Liver (tissue), 3 donors: ENCODE results near the gene RHEB.

Experiments
- EGR1 ChIP-seq, 2 donors: IDR thresholded peaks; 2 replicates each; pipeline ENCODE4 v1.6.1; 2016 to 2018; ENCODE audit warnings: antibody characterized with exemption in 2 of 2, low read depth in 2 of 2
- FOXA2 ChIP-seq: IDR thresholded peaks from 2 replicates; pipeline ENCODE4 v1.6.1; 2016; ENCODE audit warnings: antibody characterized with exemption
- GABPA ChIP-seq, 2 donors: IDR thresholded peaks in 1 of 2; conservative IDR thresholded peaks in 1 of 2; 2 replicates each; pipeline ENCODE4 v1.6.1; 2016; ENCODE audit warnings: antibody characterized with exemption in 2 of 2, mild to moderate bottlenecking in 1 of 2, moderate library complexity in 1 of 2
- HNF4A ChIP-seq, 2 donors: conservative IDR thresholded peaks; 2 replicates each; pipeline ENCODE4 v1.6.1; 2016; ENCODE audit warnings: antibody characterized with exemption in 2 of 2, mild to moderate bottlenecking in 2 of 2
- NR2F2 ChIP-seq: IDR thresholded peaks from 2 replicates; pipeline ENCODE4 v1.6.1; 2016; ENCODE audit warnings: antibody characterized with exemption
- RAD21 ChIP-seq, 2 donors: IDR thresholded peaks; 2 replicates each; pipeline ENCODE4 v1.6.1; 2016; ENCODE audit warnings: antibody characterized with exemption in 2 of 2, mild to moderate bottlenecking in 2 of 2
- REST ChIP-seq: IDR thresholded peaks from 2 replicates; pipeline ENCODE4 v1.6.1; 2016; ENCODE audit warnings: antibody characterized with exemption, mild to moderate bottlenecking
- SP1 ChIP-seq: IDR thresholded peaks from 2 replicates; pipeline ENCODE4 v1.6.1; 2018; ENCODE audit warnings: antibody characterized with exemption, mild to moderate bottlenecking
- TAF1 ChIP-seq: conservative IDR thresholded peaks from 2 replicates; pipeline ENCODE4 v1.6.1; 2016; ENCODE audit warnings: antibody characterized with exemption, mild to moderate bottlenecking
- YY1 ChIP-seq: IDR thresholded peaks from 2 replicates; pipeline ENCODE4 v1.6.1; 2016; ENCODE audit warnings: antibody characterized with exemption, mild to moderate bottlenecking
- TF ChIP-seq, protein P1 (sequence below): fragments of 150-350 bp; IDR thresholded peaks from 2 replicates; pipeline ENCODE4 v1.5.1; 2017; ENCODE audit warnings: improper control_type of control experiment, low read depth, low read length; ENCODE audit not compliant: missing input control
- TF ChIP-seq, protein P2 (sequence below): IDR thresholded peaks from 2 replicates; pipeline ENCODE4 v1.6.1; 2016; ENCODE audit warnings: antibody characterized with exemption
- TF ChIP-seq, protein P3 (sequence below): IDR thresholded peaks from 2 replicates; pipeline ENCODE4 v1.6.1; 2016; ENCODE audit warnings: antibody characterized with exemption
- TF ChIP-seq, protein P4 (sequence below): IDR thresholded peaks from 2 replicates; pipeline ENCODE4 v1.6.1; 2016; ENCODE audit warnings: antibody characterized with exemption
- donor health status: healthy.
- donor health status: healthy.

GRCh38 chr7:151444632-151445031, 75.1 kb downstream of the RHEB start:
- no peak for TF ChIP-seq EGR1 (IDR thresholded peaks at IDR 0.05; ENCODE audit: low read depth in 2 of 2)
- TF ChIP-seq TAF1: no peak
- TF ChIP-seq, protein P1, sequence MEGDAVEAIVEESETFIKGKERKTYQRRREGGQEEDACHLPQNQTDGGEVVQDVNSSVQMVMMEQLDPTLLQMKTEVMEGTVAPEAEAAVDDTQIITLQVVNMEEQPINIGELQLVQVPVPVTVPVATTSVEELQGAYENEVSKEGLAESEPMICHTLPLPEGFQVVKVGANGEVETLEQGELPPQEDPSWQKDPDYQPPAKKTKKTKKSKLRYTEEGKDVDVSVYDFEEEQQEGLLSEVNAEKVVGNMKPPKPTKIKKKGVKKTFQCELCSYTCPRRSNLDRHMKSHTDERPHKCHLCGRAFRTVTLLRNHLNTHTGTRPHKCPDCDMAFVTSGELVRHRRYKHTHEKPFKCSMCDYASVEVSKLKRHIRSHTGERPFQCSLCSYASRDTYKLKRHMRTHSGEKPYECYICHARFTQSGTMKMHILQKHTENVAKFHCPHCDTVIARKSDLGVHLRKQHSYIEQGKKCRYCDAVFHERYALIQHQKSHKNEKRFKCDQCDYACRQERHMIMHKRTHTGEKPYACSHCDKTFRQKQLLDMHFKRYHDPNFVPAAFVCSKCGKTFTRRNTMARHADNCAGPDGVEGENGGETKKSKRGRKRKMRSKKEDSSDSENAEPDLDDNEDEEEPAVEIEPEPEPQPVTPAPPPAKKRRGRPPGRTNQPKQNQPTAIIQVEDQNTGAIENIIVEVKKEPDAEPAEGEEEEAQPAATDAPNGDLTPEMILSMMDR: no peak
- no peak for TF ChIP-seq YY1
- no peak for TF ChIP-seq SP1
- TF ChIP-seq, protein P2, sequence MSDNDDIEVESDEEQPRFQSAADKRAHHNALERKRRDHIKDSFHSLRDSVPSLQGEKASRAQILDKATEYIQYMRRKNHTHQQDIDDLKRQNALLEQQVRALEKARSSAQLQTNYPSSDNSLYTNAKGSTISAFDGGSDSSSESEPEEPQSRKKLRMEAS: no peak
- no peak for TF ChIP-seq NR2F2
- no peak for TF ChIP-seq HNF4A (conservative IDR thresholded peaks at IDR 0.05)
- no peak for TF ChIP-seq GABPA (IDR thresholded peaks at IDR 0.05 in 1 of 2, conservative IDR thresholded peaks at IDR 0.05 in 1 of 2)
- TF ChIP-seq, protein P3, sequence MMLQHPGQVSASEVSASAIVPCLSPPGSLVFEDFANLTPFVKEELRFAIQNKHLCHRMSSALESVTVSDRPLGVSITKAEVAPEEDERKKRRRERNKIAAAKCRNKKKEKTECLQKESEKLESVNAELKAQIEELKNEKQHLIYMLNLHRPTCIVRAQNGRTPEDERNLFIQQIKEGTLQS: no peak
- TF ChIP-seq REST: no peak
- no peak for TF ChIP-seq RAD21 (IDR thresholded peaks at IDR 0.05)
- TF ChIP-seq, protein P4, sequence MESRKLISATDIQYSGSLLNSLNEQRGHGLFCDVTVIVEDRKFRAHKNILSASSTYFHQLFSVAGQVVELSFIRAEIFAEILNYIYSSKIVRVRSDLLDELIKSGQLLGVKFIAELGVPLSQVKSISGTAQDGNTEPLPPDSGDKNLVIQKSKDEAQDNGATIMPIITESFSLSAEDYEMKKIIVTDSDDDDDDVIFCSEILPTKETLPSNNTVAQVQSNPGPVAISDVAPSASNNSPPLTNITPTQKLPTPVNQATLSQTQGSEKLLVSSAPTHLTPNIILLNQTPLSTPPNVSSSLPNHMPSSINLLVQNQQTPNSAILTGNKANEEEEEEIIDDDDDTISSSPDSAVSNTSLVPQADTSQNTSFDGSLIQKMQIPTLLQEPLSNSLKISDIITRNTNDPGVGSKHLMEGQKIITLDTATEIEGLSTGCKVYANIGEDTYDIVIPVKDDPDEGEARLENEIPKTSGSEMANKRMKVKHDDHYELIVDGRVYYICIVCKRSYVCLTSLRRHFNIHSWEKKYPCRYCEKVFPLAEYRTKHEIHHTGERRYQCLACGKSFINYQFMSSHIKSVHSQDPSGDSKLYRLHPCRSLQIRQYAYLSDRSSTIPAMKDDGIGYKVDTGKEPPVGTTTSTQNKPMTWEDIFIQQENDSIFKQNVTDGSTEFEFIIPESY: no peak
- no peak for TF ChIP-seq FOXA2
